Measurements from ENCODE around the gene OR13C2.
"Not testable (repeated sequence)": the region's sequence is repeated elsewhere in the genome, so short reads cannot be mapped to it uniquely, and the experiment has no call there.

Gene OR13C2, protein sequence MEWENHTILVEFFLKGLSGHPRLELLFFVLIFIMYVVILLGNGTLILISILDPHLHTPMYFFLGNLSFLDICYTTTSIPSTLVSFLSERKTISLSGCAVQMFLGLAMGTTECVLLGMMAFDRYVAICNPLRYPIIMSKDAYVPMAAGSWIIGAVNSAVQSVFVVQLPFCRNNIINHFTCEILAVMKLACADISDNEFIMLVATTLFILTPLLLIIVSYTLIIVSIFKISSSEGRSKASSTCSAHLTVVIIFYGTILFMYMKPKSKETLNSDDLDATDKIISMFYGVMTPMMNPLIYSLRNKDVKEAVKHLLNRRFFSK

GRCh38 chr9:104605527-104605926 is at the start of gene OR13C2:
OR13C2 (minus strand) TSS chr9:104605627; CDS start chr9:104605627, 0 bp downstream.
- TF ChIP-seq, protein P1, sequence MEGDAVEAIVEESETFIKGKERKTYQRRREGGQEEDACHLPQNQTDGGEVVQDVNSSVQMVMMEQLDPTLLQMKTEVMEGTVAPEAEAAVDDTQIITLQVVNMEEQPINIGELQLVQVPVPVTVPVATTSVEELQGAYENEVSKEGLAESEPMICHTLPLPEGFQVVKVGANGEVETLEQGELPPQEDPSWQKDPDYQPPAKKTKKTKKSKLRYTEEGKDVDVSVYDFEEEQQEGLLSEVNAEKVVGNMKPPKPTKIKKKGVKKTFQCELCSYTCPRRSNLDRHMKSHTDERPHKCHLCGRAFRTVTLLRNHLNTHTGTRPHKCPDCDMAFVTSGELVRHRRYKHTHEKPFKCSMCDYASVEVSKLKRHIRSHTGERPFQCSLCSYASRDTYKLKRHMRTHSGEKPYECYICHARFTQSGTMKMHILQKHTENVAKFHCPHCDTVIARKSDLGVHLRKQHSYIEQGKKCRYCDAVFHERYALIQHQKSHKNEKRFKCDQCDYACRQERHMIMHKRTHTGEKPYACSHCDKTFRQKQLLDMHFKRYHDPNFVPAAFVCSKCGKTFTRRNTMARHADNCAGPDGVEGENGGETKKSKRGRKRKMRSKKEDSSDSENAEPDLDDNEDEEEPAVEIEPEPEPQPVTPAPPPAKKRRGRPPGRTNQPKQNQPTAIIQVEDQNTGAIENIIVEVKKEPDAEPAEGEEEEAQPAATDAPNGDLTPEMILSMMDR (IDR thresholded peaks at IDR 0.05) = not testable (repeated sequence)

DNA sequence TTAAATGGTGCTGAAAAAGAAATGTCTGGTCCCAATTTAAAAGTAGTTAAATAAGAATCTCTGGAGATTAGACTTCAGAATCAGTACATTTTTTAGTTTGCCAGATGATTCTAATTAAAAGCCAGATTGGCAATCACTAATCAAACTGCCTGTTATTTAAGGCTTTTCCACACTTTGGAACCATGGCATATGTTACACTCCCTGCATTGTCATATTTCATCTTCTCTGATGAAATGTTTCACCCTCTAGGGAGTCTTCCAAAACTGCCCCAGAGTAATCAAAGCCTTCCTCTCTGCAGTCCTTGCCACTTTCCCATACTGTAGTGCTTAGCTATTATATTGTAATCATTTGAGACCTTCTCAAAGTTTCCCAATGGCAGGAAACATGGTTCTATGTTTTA is 30.0 kb upstream of the OR13C2 start:
- TF ChIP-seq, protein P1 (IDR thresholded peaks at IDR 0.05) = no peak

DNA sequence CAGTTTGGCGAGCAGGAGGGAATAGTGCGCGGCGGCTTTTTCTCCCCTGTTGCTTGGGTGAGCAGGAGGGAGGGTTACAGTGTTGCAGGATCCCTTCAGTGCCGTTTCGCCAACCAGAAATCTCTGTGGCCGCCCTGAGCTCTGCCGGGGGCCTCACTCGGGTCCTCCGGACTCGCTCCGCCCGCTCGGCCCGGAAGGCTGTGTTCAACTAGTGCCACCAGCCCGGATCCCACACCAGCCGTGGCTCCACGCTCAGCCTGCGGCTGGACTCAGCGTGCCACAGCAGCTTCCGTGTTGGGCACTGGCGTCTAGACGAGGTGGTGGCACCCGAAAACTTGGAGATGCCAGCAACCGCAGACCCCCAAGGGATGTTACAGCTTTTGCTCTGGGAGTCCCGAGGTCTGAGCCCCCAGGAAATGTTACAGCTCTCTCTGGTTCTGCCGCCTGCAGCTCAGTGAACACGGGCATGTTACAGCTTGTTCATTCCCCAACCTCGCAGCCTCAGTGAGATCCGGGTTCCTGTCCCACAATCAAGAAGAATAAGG is 28.6 kb upstream of the OR13C2 start:
- TF ChIP-seq, protein P1 (IDR thresholded peaks at IDR 0.05) = no peak

- TF ChIP-seq, protein P1 (IDR thresholded peaks at IDR 0.05) = no peak
These were observed 12.7 kb upstream of the OR13C2 start, which contains the start of gene OR13C9 for GRCh38 chr9:104618104-104618503. OR13C9 (minus strand) TSS chr9:104618204; CDS start chr9:104618204, 0 bp downstream.

DNA sequence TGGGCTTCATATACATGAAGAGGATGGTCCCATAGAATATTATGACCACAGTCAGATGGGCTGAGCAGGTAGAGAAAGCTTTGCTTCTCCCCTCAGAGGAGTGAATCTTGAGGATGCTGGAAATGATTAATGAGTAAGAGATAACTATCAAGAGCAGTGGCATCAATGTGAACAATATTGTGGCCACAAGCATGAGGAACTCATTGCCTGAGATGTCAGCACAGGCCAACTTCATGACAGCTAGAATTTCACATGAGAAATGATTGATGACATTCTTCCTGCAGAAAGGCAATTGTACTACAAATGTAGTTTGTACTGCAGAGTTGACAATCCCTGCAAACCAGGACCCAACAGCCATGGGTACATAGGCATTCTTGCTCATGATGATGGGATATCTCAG is 12.0 kb upstream of the OR13C2 start:
- TF ChIP-seq, protein P1 (IDR thresholded peaks at IDR 0.05) = no peak

DNA sequence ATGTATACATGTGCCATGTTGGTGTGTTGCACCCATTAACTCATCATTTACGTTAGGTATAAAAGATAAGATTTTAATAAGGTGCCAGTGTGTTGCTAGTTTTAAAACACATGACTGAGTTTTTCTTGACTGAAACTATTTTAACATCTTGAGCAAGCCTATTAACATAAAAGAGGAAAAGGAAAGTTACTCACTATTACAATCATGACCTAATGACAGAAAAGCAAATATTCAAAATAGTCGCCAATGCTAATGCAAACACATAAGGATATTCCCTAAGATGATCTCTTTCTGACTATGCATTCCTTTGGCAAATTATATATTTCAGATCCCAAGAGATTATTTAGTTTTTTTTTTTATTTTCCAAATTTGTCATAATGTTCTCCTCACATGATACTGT is 5.8 kb upstream of the OR13C2 start:
- TF ChIP-seq, protein P1 (IDR thresholded peaks at IDR 0.05) = no peak

GRCh38 chr9:104608336-104608735 is 2.9 kb upstream of the OR13C2 start:
- TF ChIP-seq, protein P1 (IDR thresholded peaks at IDR 0.05) = peak; percentile 61

Measured in LNCAP (cell line).